GM23338 (cell line): ENCODE measurements around the gene HIVEP1. TPM values are rescaled to one million over a fixed set of nuclear protein-coding genes. Genes with fewer than 3 reads are reported as not detected.

ENCODE experiments used
- ATAC-seq: fragments of 200-7000 bp; cut with Tn5 transposase; 3 replicates; pipeline ENCODE4 v1.9.1; 2020
- DNase-seq: peaks from one replicate; pipeline ENCODE4 v3.0.0-alpha.2; 2015; ENCODE audit warnings: low spot score
- H2AFZ ChIP-seq: fragments of 200-600 bp; sonication (generic); 2 replicates; pipeline ENCODE4 v1.8.0; 2016; ENCODE audit warnings: antibody characterized with exemption, mild to moderate bottlenecking, moderate library complexity
- H3F3A ChIP-seq: fragments of 200-600 bp; sonication (generic); replicated peaks from 2 replicates; pipeline ENCODE4 v1.8.0; 2017; ENCODE audit warnings: antibody characterized with exemption, mixed run types, low read depth
- H3K27ac ChIP-seq: fragments of 200-600 bp; sonication (generic); 2 replicates; pipeline ENCODE4 v1.6.1; 2016; ENCODE audit warnings: low read depth
- H3K27me3 ChIP-seq: fragments of 200-600 bp; sonication (generic); 2 replicates; pipeline ENCODE4 v1.8.0; 2016; ENCODE audit warnings: mild to moderate bottlenecking, mixed run types, moderate library complexity; ENCODE audit not compliant: insufficient read depth
- H3K36me3 ChIP-seq: fragments of 200-600 bp; sonication (generic); 2 replicates; pipeline ENCODE4 v1.8.0; 2016; ENCODE audit warnings: mild to moderate bottlenecking; ENCODE audit not compliant: insufficient read depth
- H3K4me1 ChIP-seq: fragments of 200-600 bp; sonication (generic); 2 replicates; pipeline ENCODE4 v1.8.0; 2016; ENCODE audit warnings: mild to moderate bottlenecking, moderate library complexity; ENCODE audit not compliant: insufficient read depth
- H3K4me2 ChIP-seq: fragments of 200-600 bp; sonication (generic); 2 replicates; pipeline ENCODE4 v1.7.1; 2017; ENCODE audit warnings: mixed run types
- H3K4me3 ChIP-seq: fragments of 200-600 bp; sonication (generic); 2 replicates; pipeline ENCODE4 v1.6.1; 2016; ENCODE audit warnings: mixed run types
- H3K79me2 ChIP-seq: fragments of 200-600 bp; sonication (generic); replicated peaks from 2 replicates; pipeline ENCODE4 v1.8.0; 2017; ENCODE audit warnings: mild to moderate bottlenecking; ENCODE audit not compliant: insufficient read depth
- H3K9me2 ChIP-seq: fragments of 200-600 bp; sonication (generic); 2 replicates; pipeline ENCODE4 v1.8.0; 2017; ENCODE audit not compliant: insufficient read depth
- H4K20me1 ChIP-seq: fragments of 200-600 bp; sonication (generic); replicated peaks from 2 replicates; pipeline ENCODE4 v1.8.0; 2017; ENCODE audit warnings: mild to moderate bottlenecking; ENCODE audit not compliant: insufficient read depth
- H3K27ac Mint-ChIP-seq: 2 replicates; pipeline ENCODE4 v1.8.0; 2020; ENCODE audit warnings: inconsistent platforms, mild to moderate bottlenecking, moderate library complexity, mixed read lengths
- H3K27me3 Mint-ChIP-seq: 3 replicates; pipeline ENCODE4 v1.8.0; 2022; ENCODE audit warnings: low read depth, mild to moderate bottlenecking, moderate library complexity, mixed read lengths, inconsistent platforms; ENCODE audit not compliant: insufficient read depth, poor library complexity
- H3K36me3 Mint-ChIP-seq: 3 replicates; pipeline ENCODE4 v1.8.0; 2021; ENCODE audit warnings: low read depth, mild to moderate bottlenecking, inconsistent platforms, moderate library complexity, mixed read lengths
- H3K4me1 Mint-ChIP-seq: 3 replicates; pipeline ENCODE4 v1.8.0; 2020; ENCODE audit warnings: mild to moderate bottlenecking, inconsistent platforms, mixed read lengths
- H3K4me3 Mint-ChIP-seq: 3 replicates; pipeline ENCODE4 v1.8.0; 2021; ENCODE audit warnings: moderate library complexity, mild to moderate bottlenecking, inconsistent platforms, mixed read lengths
- H3K9me3 Mint-ChIP-seq: 3 replicates; pipeline ENCODE4 v1.8.0; 2020; ENCODE audit warnings: moderate library complexity, mild to moderate bottlenecking, inconsistent platforms, mixed read lengths
- CREB1 ChIP-seq: fragments of 250-450 bp; sonication (Bioruptor Pico); IDR thresholded peaks from 2 replicates; pipeline ENCODE4 v1.5.0; 2020; ENCODE audit warnings: low read depth, mild to moderate bottlenecking, moderate library complexity
- EZH2 ChIP-seq: fragments of 200-600 bp; sonication (generic); IDR thresholded peaks from one replicate; pipeline ENCODE4 v1.8.0; 2017; ENCODE audit warnings: antibody characterized with exemption, mild to moderate bottlenecking, low read depth; ENCODE audit not compliant: unreplicated experiment
- EZH2phosphoT487 ChIP-seq: fragments of 200-600 bp; sonication (generic); IDR thresholded peaks from one replicate; pipeline ENCODE4 v1.8.1; 2018; ENCODE audit warnings: antibody characterized with exemption; ENCODE audit not compliant: unreplicated experiment
- JUNB ChIP-seq: IDR thresholded peaks from one replicate; pipeline ENCODE4 v1.6.1; 2016; ENCODE audit warnings: antibody characterized with exemption; ENCODE audit not compliant: unreplicated experiment
- NANOG ChIP-seq: IDR thresholded peaks from 2 replicates; pipeline ENCODE4 v1.6.1; 2016; ENCODE audit warnings: antibody characterized with exemption, borderline replicate concordance
- POLR2AphosphoS5 ChIP-seq: IDR thresholded peaks from 2 replicates; pipeline ENCODE4 v1.6.1; 2016; ENCODE audit warnings: antibody characterized with exemption, low read depth
- STAT1 ChIP-seq: IDR thresholded peaks from one replicate; pipeline ENCODE4 v1.6.1; 2016; ENCODE audit warnings: antibody characterized with exemption; ENCODE audit not compliant: unreplicated experiment
- ZNF114 ChIP-seq: fragments of 250-450 bp; sonication (Bioruptor Pico); IDR thresholded peaks from 2 replicates; pipeline ENCODE4 v1.5.0; 2020; ENCODE audit warnings: mild to moderate bottlenecking, moderate library complexity
- ZNF331 ChIP-seq: fragments of 250-450 bp; sonication (Bioruptor Pico); IDR thresholded peaks from 2 replicates; pipeline ENCODE4 v1.5.0; 2020; ENCODE audit warnings: low read depth, mild to moderate bottlenecking, moderate library complexity
- polyA plus RNA-seq: library from polyadenylated mRNA; unstranded; fragments of >200 nt; fragmentation: Nextera tagmentation; extraction: Ambion mirVana; gene quantifications from 2 replicates; pipeline ENCODE4 v1.2.1, GENCODE V29; 2016
- total RNA-seq: library from RNA; depleted of rRNA; stranded (reverse); fragments of >200 nt; shearing (Covaris generic); gene quantifications from 2 replicates; pipeline ENCODE4 v1.2.3, GENCODE V29; 2014
- TF ChIP-seq, protein P1 (sequence below): IDR thresholded peaks from 2 replicates; pipeline ENCODE4 v1.6.1; 2016; ENCODE audit warnings: antibody characterized with exemption
- TF ChIP-seq, protein P2 (sequence below): IDR thresholded peaks from one replicate; pipeline ENCODE4 v1.6.1; 2018; ENCODE audit warnings: antibody characterized with exemption; ENCODE audit not compliant: unreplicated experiment
- TF ChIP-seq, protein P3 (sequence below), 2 experiments: fragments of 200-600 bp in 1 of 2; sonication (generic) in 1 of 2; conservative IDR thresholded peaks; 2 replicates each; pipeline versions ENCODE4 v1.5.1 to v1.6.1; 2016 to 2017; ENCODE audit warnings: antibody characterized with exemption in 2 of 2, low read depth in 2 of 2, mild to moderate bottlenecking in 2 of 2, moderate library complexity in 1 of 2
- TF ChIP-seq, protein P4 (sequence below): fragments of 250-450 bp; sonication (Bioruptor Pico); IDR thresholded peaks from 2 replicates; pipeline ENCODE4 v1.5.0; 2020; ENCODE audit warnings: mild to moderate bottlenecking, moderate library complexity

Gene HIVEP1
- total and polyA plus RNA-seq, 2 experiments from 2014 or later: 10.1 to 21.7 TPM

DNA sequence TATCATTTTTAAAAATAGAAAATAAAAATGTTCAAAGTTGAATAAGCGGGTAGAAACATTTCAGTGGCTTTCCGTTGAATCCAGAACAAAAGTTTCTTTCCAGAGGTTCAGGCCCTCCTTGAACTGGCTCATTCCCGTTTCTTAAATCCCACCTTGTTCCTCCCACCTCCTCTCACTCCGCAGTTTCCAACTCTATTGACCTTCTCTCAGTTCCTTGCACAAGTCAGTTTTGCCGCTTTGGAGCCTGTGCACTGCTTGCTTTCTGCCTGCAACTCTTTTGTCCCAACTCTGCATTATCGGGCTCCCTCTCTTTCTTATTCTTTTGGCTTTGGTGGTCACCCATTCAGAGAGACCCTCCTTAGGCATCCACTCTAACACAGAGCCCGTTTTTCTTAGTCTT is 178.1 kb downstream of the HIVEP1 start:
- Histone ChIP-seq H3K4me3 (no peak overlapping the region), H3K4me1 (no peaks in the 10 kb centered on the region), H3F3A (no peaks in the 10 kb centered on the region), H3K79me2 (no peaks in the 10 kb centered on the region), H3K36me3 (no peaks in the 10 kb centered on the region), H3K27ac (no peak overlapping the region), H3K4me2 (no peak overlapping the region), H3K9me2 (no peaks in the 10 kb centered on the region), H3K27me3 (no peaks in the 10 kb centered on the region), H4K20me1 (no peaks in the 10 kb centered on the region), H2AFZ (peak overlapping the region; percentile 35; the same call in 1 of the 2 replicates)
- Mint-ChIP-seq H3K36me3 (no peaks in the 10 kb centered on the region), H3K27me3 (no peaks in the 10 kb centered on the region), H3K9me3 (no peaks in the 10 kb centered on the region), H3K4me3 (no peak overlapping the region), H3K27ac (no peak overlapping the region), H3K4me1 (peaks cover 4% of the 10 kb centered on the region; the same call in 1 of the 3 replicates)
- TF ChIP-seq ZNF331 (CRISPR knock-in tag) (no peak), NANOG (no peak), JUNB (no peak), ZNF114 (CRISPR knock-in tag) (no peak), EZH2 (no peak), POLR2AphosphoS5 (no peak), EZH2phosphoT487 (no peak), CREB1 (CRISPR knock-in tag) (no peak), STAT1 (no peak)
- TF ChIP-seq, protein P1, sequence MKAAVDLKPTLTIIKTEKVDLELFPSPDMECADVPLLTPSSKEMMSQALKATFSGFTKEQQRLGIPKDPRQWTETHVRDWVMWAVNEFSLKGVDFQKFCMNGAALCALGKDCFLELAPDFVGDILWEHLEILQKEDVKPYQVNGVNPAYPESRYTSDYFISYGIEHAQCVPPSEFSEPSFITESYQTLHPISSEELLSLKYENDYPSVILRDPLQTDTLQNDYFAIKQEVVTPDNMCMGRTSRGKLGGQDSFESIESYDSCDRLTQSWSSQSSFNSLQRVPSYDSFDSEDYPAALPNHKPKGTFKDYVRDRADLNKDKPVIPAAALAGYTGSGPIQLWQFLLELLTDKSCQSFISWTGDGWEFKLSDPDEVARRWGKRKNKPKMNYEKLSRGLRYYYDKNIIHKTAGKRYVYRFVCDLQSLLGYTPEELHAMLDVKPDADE: no peak
- TF ChIP-seq, protein P2, sequence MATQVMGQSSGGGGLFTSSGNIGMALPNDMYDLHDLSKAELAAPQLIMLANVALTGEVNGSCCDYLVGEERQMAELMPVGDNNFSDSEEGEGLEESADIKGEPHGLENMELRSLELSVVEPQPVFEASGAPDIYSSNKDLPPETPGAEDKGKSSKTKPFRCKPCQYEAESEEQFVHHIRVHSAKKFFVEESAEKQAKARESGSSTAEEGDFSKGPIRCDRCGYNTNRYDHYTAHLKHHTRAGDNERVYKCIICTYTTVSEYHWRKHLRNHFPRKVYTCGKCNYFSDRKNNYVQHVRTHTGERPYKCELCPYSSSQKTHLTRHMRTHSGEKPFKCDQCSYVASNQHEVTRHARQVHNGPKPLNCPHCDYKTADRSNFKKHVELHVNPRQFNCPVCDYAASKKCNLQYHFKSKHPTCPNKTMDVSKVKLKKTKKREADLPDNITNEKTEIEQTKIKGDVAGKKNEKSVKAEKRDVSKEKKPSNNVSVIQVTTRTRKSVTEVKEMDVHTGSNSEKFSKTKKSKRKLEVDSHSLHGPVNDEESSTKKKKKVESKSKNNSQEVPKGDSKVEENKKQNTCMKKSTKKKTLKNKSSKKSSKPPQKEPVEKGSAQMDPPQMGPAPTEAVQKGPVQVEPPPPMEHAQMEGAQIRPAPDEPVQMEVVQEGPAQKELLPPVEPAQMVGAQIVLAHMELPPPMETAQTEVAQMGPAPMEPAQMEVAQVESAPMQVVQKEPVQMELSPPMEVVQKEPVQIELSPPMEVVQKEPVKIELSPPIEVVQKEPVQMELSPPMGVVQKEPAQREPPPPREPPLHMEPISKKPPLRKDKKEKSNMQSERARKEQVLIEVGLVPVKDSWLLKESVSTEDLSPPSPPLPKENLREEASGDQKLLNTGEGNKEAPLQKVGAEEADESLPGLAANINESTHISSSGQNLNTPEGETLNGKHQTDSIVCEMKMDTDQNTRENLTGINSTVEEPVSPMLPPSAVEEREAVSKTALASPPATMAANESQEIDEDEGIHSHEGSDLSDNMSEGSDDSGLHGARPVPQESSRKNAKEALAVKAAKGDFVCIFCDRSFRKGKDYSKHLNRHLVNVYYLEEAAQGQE: no peak
- TF ChIP-seq, protein P3, sequence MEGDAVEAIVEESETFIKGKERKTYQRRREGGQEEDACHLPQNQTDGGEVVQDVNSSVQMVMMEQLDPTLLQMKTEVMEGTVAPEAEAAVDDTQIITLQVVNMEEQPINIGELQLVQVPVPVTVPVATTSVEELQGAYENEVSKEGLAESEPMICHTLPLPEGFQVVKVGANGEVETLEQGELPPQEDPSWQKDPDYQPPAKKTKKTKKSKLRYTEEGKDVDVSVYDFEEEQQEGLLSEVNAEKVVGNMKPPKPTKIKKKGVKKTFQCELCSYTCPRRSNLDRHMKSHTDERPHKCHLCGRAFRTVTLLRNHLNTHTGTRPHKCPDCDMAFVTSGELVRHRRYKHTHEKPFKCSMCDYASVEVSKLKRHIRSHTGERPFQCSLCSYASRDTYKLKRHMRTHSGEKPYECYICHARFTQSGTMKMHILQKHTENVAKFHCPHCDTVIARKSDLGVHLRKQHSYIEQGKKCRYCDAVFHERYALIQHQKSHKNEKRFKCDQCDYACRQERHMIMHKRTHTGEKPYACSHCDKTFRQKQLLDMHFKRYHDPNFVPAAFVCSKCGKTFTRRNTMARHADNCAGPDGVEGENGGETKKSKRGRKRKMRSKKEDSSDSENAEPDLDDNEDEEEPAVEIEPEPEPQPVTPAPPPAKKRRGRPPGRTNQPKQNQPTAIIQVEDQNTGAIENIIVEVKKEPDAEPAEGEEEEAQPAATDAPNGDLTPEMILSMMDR (conservative IDR thresholded peaks at IDR 0.05; ENCODE audit: low read depth in 2 of 2): no peak
- TF ChIP-seq, protein P4, sequence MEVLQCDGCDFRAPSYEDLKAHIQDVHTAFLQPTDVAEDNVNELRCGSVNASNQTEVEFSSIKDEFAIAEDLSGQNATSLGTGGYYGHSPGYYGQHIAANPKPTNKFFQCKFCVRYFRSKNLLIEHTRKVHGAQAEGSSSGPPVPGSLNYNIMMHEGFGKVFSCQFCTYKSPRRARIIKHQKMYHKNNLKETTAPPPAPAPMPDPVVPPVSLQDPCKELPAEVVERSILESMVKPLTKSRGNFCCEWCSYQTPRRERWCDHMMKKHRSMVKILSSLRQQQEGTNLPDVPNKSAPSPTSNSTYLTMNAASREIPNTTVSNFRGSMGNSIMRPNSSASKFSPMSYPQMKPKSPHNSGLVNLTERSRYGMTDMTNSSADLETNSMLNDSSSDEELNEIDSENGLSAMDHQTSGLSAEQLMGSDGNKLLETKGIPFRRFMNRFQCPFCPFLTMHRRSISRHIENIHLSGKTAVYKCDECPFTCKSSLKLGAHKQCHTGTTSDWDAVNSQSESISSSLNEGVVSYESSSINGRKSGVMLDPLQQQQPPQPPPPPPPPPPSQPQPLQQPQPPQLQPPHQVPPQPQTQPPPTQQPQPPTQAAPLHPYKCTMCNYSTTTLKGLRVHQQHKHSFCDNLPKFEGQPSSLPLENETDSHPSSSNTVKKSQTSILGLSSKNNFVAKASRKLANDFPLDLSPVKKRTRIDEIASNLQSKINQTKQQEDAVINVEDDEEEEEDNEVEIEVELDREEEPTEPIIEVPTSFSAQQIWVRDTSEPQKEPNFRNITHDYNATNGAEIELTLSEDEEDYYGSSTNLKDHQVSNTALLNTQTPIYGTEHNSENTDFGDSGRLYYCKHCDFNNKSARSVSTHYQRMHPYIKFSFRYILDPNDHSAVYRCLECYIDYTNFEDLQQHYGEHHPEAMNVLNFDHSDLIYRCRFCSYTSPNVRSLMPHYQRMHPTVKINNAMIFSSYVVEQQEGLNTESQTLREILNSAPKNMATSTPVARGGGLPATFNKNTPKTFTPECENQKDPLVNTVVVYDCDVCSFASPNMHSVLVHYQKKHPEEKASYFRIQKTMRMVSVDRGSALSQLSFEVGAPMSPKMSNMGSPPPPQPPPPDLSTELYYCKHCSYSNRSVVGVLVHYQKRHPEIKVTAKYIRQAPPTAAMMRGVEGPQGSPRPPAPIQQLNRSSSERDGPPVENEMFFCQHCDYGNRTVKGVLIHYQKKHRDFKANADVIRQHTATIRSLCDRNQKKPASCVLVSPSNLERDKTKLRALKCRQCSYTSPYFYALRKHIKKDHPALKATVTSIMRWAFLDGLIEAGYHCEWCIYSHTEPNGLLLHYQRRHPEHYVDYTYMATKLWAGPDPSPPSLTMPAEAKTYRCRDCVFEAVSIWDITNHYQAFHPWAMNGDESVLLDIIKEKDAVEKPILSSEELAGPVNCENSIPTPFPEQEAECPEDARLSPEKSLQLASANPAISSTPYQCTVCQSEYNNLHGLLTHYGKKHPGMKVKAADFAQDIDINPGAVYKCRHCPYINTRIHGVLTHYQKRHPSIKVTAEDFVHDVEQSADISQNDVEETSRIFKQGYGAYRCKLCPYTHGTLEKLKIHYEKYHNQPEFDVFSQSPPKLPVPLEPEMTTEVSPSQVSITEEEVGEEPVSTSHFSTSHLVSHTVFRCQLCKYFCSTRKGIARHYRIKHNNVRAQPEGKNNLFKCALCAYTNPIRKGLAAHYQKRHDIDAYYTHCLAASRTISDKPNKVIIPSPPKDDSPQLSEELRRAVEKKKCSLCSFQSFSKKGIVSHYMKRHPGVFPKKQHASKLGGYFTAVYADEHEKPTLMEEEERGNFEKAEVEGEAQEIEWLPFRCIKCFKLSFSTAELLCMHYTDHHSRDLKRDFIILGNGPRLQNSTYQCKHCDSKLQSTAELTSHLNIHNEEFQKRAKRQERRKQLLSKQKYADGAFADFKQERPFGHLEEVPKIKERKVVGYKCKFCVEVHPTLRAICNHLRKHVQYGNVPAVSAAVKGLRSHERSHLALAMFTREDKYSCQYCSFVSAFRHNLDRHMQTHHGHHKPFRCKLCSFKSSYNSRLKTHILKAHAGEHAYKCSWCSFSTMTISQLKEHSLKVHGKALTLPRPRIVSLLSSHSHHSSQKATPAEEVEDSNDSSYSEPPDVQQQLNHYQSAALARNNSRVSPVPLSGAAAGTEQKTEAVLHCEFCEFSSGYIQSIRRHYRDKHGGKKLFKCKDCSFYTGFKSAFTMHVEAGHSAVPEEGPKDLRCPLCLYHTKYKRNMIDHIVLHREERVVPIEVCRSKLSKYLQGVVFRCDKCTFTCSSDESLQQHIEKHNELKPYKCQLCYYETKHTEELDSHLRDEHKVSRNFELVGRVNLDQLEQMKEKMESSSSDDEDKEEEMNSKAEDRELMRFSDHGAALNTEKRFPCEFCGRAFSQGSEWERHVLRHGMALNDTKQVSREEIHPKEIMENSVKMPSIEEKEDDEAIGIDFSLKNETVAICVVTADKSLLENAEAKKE (CRISPR knock-in tag): no peak
- no peak for DNase-seq
- peak; percentile 29; the same call in 1 of the 3 replicates for ATAC-seq
